ENCODE results near the gene KIRREL3.

GRCh38 chr11:126658306-126659056, 342.1 kb downstream of the KIRREL3 start:
- TF ChIP-seq CTCF (IDR thresholded peaks at IDR 0.05; ENCODE audit: insufficient read depth, low read length, poor library complexity, severe bottlenecking) (no peak), EZH2phosphoT487 (conservative IDR thresholded peaks at IDR 0.05; ENCODE audit: low read length) (no peak)

Measured in SU-DHL-6 (cell line).